CD14-positive monocyte (primary cell): ENCODE results near the gene CHKA. TPM values are rescaled to one million over a fixed set of nuclear protein-coding genes. Genes with fewer than 3 reads are reported as not detected.
A peak's percentile ranks its signal among the peaks of the same experiment; 100 is the strongest.

Experiments
- DNase-seq, 3 donors: peaks; one replicate each; pipeline ENCODE4 v3.0.0-alpha.2; 2011 to 2022
- H2AFZ ChIP-seq: 2 replicates; pipeline ENCODE4 v1.6.0; 2012; ENCODE audit warnings: mild to moderate bottlenecking, low read depth, low read length, inconsistent platforms; ENCODE audit not compliant: insufficient read depth, poor library complexity, severe bottlenecking
- H3K27ac ChIP-seq, 2 donors: 1 replicate in 1 of 2; 2 replicates in 1 of 2; pipeline ENCODE4 v1.5.1; 2012 to 2013; ENCODE audit warnings: low read length in 2 of 2, control low read depth in 1 of 2, inconsistent platforms in 1 of 2, low read depth in 1 of 2, mild to moderate bottlenecking in 1 of 2
- H3K27me3 ChIP-seq, 2 donors: one replicate each; pipeline versions ENCODE4 v1.6.0 to v1.6.1; 2011 to 2013; ENCODE audit warnings: low read length in 2 of 2; ENCODE audit not compliant: control insufficient read depth in 2 of 2, insufficient read depth in 2 of 2
- H3K36me3 ChIP-seq, 2 donors: replicated peaks in 1 of 2; 1 replicate in 1 of 2; 2 replicates in 1 of 2; pipeline versions ENCODE4 v1.5.1 to v1.6.1; 2012 to 2013; ENCODE audit warnings: low read length in 2 of 2, control low read depth in 1 of 2, inconsistent platforms in 1 of 2, mild to moderate bottlenecking in 1 of 2; ENCODE audit not compliant: insufficient read depth in 2 of 2, control insufficient read depth in 1 of 2
- H3K4me1 ChIP-seq, 2 donors: 1 replicate in 1 of 2; 2 replicates in 1 of 2; pipeline versions ENCODE4 v1.5.1 to v1.6.1; 2012 to 2013; ENCODE audit warnings: low read length in 2 of 2, control low read depth in 1 of 2, inconsistent platforms in 1 of 2, mild to moderate bottlenecking in 1 of 2, moderate library complexity in 1 of 2; ENCODE audit not compliant: insufficient read depth in 2 of 2, control insufficient read depth in 1 of 2
- H3K4me2 ChIP-seq: replicated peaks from 2 replicates; pipeline ENCODE3; 2012; ENCODE audit warnings: low read length, moderate library complexity, mild to moderate bottlenecking; ENCODE audit not compliant: poor library complexity, severe bottlenecking; ENCODE audit errors: extremely low read depth
- H3K4me3 ChIP-seq, 3 experiments: fragments of 200-600 bp in 1 of 3; sonication (generic) in 1 of 3; replicated peaks in 1 of 3; 1 replicate in 2 of 3; 2 replicates in 1 of 3; pipeline ENCODE4 v1.5.1; 2011 to 2013; ENCODE audit warnings: low read length in 3 of 3, mild to moderate bottlenecking in 3 of 3, control low read depth in 2 of 3, low read depth in 2 of 3, inconsistent platforms in 1 of 3, moderate library complexity in 1 of 3
- H3K79me2 ChIP-seq: 2 replicates; pipeline ENCODE4 v1.6.0; 2012; ENCODE audit warnings: mild to moderate bottlenecking, control low read depth, inconsistent platforms, low read length, moderate library complexity; ENCODE audit not compliant: insufficient read depth
- H3K9ac ChIP-seq: 2 replicates; pipeline ENCODE4 v1.6.0; 2017; ENCODE audit warnings: low read length, mild to moderate bottlenecking; ENCODE audit not compliant: insufficient read depth, poor library complexity, severe bottlenecking
- H3K9me3 ChIP-seq, 2 donors: replicated peaks in 1 of 2; 1 replicate in 1 of 2; 2 replicates in 1 of 2; pipeline versions ENCODE4 v1.5.1 to v1.6.1; 2012 to 2013; ENCODE audit warnings: low read length in 2 of 2, control low read depth in 1 of 2; ENCODE audit not compliant: control insufficient read depth in 1 of 2, insufficient read depth in 1 of 2
- H4K20me1 ChIP-seq: 2 replicates; pipeline ENCODE4 v1.6.0; 2012; ENCODE audit warnings: mild to moderate bottlenecking, low read length, control low read depth, moderate library complexity; ENCODE audit not compliant: insufficient read depth
- H3K27ac Mint-ChIP-seq, 7 donors: one replicate each; pipeline ENCODE4 v1.8.0; 2020; ENCODE audit warnings: mild to moderate bottlenecking in 7 of 7, mixed read lengths in 7 of 7, moderate library complexity in 6 of 7, inconsistent platforms in 2 of 7
- H3K27me3 Mint-ChIP-seq, 3 donors: one replicate each; pipeline ENCODE4 v1.8.0; 2021 to 2022; ENCODE audit warnings: low read depth in 3 of 3, mild to moderate bottlenecking in 3 of 3, mixed read lengths in 3 of 3, moderate library complexity in 3 of 3, inconsistent platforms in 1 of 3
- H3K36me3 Mint-ChIP-seq, 2 donors: one replicate each; pipeline ENCODE4 v1.8.0; 2020; ENCODE audit warnings: mixed read lengths in 2 of 2, inconsistent platforms in 1 of 2, mild to moderate bottlenecking in 1 of 2
- H3K4me1 Mint-ChIP-seq: one replicate; pipeline ENCODE4 v1.8.0; 2020; ENCODE audit warnings: mild to moderate bottlenecking, mixed read lengths
- H3K4me3 Mint-ChIP-seq, 2 donors: one replicate each; pipeline ENCODE4 v1.8.0; 2020; ENCODE audit warnings: mild to moderate bottlenecking in 2 of 2, mixed read lengths in 2 of 2, moderate library complexity in 1 of 2
- H3K9me3 Mint-ChIP-seq, 7 donors: one replicate each; pipeline ENCODE4 v1.8.0; 2020 to 2022; ENCODE audit warnings: mixed read lengths in 7 of 7, mild to moderate bottlenecking in 6 of 7, moderate library complexity in 6 of 7, inconsistent platforms in 2 of 7
- WGBS: methylation state at CpG from one replicate; pipeline ENCODE4 v1.1.5; 2013; ENCODE audit warnings: missing lambda C conversion rate; ENCODE audit not compliant: insufficient coverage; 5-methylcytosine and 5-hydroxymethylcytosine counted together
- intact Hi-C, 2 donors: fragments of 100-400 bp; cut with micrococcal nuclease; formaldehyde crosslinking; loops; one replicate each; pipeline versions ENCODE4 v1.15.0 to v1.15.1; 2023
- polyA plus RNA-seq, 3 donors: library from polyadenylated mRNA; depleted of rRNA in 1 of 3; unstranded in 2 of 3; stranded (reverse) in 1 of 3; fragments of 300-500 nt in 2 of 3; fragments of >200 nt in 1 of 3; fragmentation: Illumina TruSeq in 2 of 3; gene quantifications; 1 replicate in 2 of 3; 2 replicates in 1 of 3; pipeline ENCODE4 v1.2.3, GENCODE V29; 2012 to 2021
- TF ChIP-seq, protein P1 (sequence below): fragments of 200-600 bp; IDR thresholded peaks from one replicate; pipeline ENCODE4 v1.8.0; 2022; ENCODE audit warnings: antibody characterized with exemption, mild to moderate bottlenecking

The CHKA gene
- polyA plus RNA-seq, 3 donors = 2.8 to 20.9 (median 5.7) TPM

DNA sequence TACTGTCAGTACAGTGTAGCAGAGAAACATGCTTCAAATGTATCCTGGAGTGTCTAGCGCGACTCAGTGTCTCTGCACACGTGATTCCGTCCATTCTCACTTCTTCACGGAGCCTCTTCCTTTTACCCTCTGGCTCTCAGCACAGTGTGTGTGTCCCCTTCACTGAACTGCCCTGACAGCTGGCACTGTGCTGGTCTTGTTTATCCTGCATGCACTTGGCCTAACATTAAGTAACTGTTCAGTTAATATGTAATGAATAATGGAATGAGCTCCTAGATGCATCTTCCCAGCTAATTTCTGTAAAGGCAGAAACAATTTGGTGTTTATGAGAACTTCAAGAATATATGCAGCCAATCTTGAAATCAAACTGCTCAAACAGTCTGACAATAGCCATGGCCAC lies 47.5 kb upstream of the CHKA start:
- Mint-ChIP-seq H3K36me3 (peaks cover 64 to 92% of the 10 kb centered on the region in 2 donors), H3K27ac (peak overlapping the region in 2 of 7 donors; percentile 22 to 50), H3K27me3 (no peaks in the 10 kb centered on the region), H3K4me1 (no peaks in the 10 kb centered on the region), H3K9me3 (no peaks in the 10 kb centered on the region), H3K4me3 (no peak overlapping the region)
- WGBS = 95% methylated on average over 4 of the region's 5 CpGs
- Histone ChIP-seq H3K9ac (no peak overlapping the region), H3K79me2 (no peaks in the 10 kb centered on the region), H3K4me2 (no peak overlapping the region), H3K4me1 (no peaks in the 10 kb centered on the region), H4K20me1 (no peaks in the 10 kb centered on the region), H2AFZ (no peak overlapping the region), H3K27ac (no peak overlapping the region), H3K9me3 (no peaks in the 10 kb centered on the region), H3K27me3 (no peaks in the 10 kb centered on the region), H3K36me3 (peaks cover 84 to 99% of the 10 kb centered on the region in 2 donors), H3K4me3 (no peak overlapping the region)
- DNase-seq = no peak
- TF ChIP-seq, protein P1, sequence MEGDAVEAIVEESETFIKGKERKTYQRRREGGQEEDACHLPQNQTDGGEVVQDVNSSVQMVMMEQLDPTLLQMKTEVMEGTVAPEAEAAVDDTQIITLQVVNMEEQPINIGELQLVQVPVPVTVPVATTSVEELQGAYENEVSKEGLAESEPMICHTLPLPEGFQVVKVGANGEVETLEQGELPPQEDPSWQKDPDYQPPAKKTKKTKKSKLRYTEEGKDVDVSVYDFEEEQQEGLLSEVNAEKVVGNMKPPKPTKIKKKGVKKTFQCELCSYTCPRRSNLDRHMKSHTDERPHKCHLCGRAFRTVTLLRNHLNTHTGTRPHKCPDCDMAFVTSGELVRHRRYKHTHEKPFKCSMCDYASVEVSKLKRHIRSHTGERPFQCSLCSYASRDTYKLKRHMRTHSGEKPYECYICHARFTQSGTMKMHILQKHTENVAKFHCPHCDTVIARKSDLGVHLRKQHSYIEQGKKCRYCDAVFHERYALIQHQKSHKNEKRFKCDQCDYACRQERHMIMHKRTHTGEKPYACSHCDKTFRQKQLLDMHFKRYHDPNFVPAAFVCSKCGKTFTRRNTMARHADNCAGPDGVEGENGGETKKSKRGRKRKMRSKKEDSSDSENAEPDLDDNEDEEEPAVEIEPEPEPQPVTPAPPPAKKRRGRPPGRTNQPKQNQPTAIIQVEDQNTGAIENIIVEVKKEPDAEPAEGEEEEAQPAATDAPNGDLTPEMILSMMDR = no peak
- intact Hi-C loops = no loop called here

GRCh38 chr11:68167474-68167873 lies 46.3 kb upstream of the CHKA start:
- Histone ChIP-seq H3K27ac (no peak overlapping the region), H3K36me3 (peaks cover 76 to 99% of the 10 kb centered on the region in 2 donors)
- no peak overlapping the region for H3K4me3 Mint-ChIP-seq

More at GRCh38 chr11:68167474-68167873, 46.3 kb upstream of the CHKA start:
- WGBS = 100% methylated on average over 3 of the region's 6 CpGs
- H3K9me3 Mint-ChIP-seq = no peaks in the 10 kb centered on the region
- no peak overlapping the region for H3K4me3 ChIP-seq
- no peak for DNase-seq
- H2AFZ ChIP-seq = no peak overlapping the region
- no peaks in the 10 kb centered on the region for H4K20me1 ChIP-seq
- H3K79me2 ChIP-seq = no peaks in the 10 kb centered on the region
- TF ChIP-seq, protein P1 = no peak
- peaks cover 62 to 84% of the 10 kb centered on the region in 2 donors for H3K36me3 Mint-ChIP-seq
- H3K27me3 Mint-ChIP-seq = no peaks in the 10 kb centered on the region
- no peaks in the 10 kb centered on the region for H3K4me1 ChIP-seq
- H3K9me3 ChIP-seq = no peaks in the 10 kb centered on the region
- no peak overlapping the region for H3K4me2 ChIP-seq
- H3K27ac Mint-ChIP-seq = no peak overlapping the region
- H3K9ac ChIP-seq = no peak overlapping the region
- no peaks in the 10 kb centered on the region for H3K4me1 Mint-ChIP-seq
- H3K27me3 ChIP-seq = no peaks in the 10 kb centered on the region
- intact Hi-C loops = no loop called here
